GM23248 (cell line): ENCODE results near the gene NUBP2. TPM values are rescaled to one million over a fixed set of nuclear protein-coding genes. Genes with fewer than 3 reads are reported as not detected.

Source experiments
- DNase-seq: peaks from one replicate; pipeline ENCODE4 v3.0.0-alpha.2; 2015
- H2AFZ ChIP-seq: fragments of 200-600 bp; sonication (generic); 2 replicates; pipeline ENCODE4 v1.6.1; 2016; ENCODE audit warnings: antibody characterized with exemption
- H3F3A ChIP-seq: fragments of 200-600 bp; sonication (generic); 2 replicates; pipeline ENCODE4 v1.6.1; 2016; ENCODE audit warnings: mild to moderate bottlenecking, antibody characterized with exemption, mixed run types; ENCODE audit not compliant: insufficient read depth
- H3K27ac ChIP-seq: fragments of 200-600 bp; sonication (generic); 2 replicates; pipeline ENCODE4 v1.5.1; 2016; ENCODE audit warnings: mild to moderate bottlenecking
- H3K27me3 ChIP-seq: fragments of 200-600 bp; sonication (generic); replicated peaks from 2 replicates; pipeline ENCODE4 v1.6.1; 2016; ENCODE audit warnings: mild to moderate bottlenecking; ENCODE audit not compliant: insufficient read depth
- H3K36me3 ChIP-seq: fragments of 200-600 bp; sonication (generic); 2 replicates; pipeline ENCODE4 v1.6.1; 2016; ENCODE audit warnings: low read depth, mild to moderate bottlenecking
- H3K4me1 ChIP-seq: fragments of 200-600 bp; sonication (generic); 2 replicates; pipeline ENCODE4 v1.6.1; 2016; ENCODE audit warnings: mild to moderate bottlenecking; ENCODE audit not compliant: insufficient read depth
- H3K4me2 ChIP-seq: fragments of 200-600 bp; sonication (generic); one replicate; pipeline ENCODE4 v1.6.1; 2016; ENCODE audit warnings: mild to moderate bottlenecking; ENCODE audit not compliant: unreplicated experiment
- H3K4me3 ChIP-seq: fragments of 200-600 bp; sonication (generic); 2 replicates; pipeline ENCODE4 v1.5.1; 2016; ENCODE audit warnings: mild to moderate bottlenecking
- H3K79me2 ChIP-seq: fragments of 200-600 bp; sonication (generic); 2 replicates; pipeline ENCODE4 v1.6.1; 2016; ENCODE audit warnings: mild to moderate bottlenecking; ENCODE audit not compliant: insufficient read depth
- H3K9ac ChIP-seq: fragments of 200-600 bp; sonication (generic); 2 replicates; pipeline ENCODE4 v1.6.1; 2016; ENCODE audit warnings: mild to moderate bottlenecking
- H3K9me2 ChIP-seq: fragments of 200-600 bp; sonication (generic); 2 replicates; pipeline ENCODE4 v1.6.1; 2016; ENCODE audit warnings: mixed run types, mild to moderate bottlenecking, moderate library complexity; ENCODE audit not compliant: insufficient read depth
- H3K9me3 ChIP-seq: fragments of 200-600 bp; sonication (generic); one replicate; pipeline ENCODE4 v1.6.1; 2017; ENCODE audit warnings: low read depth
- H4K20me1 ChIP-seq: fragments of 200-600 bp; sonication (generic); 2 replicates; pipeline ENCODE4 v1.6.0; 2016; ENCODE audit not compliant: insufficient read depth
- EZH2 ChIP-seq: fragments of 200-600 bp; sonication (generic); IDR thresholded peaks from 2 replicates; pipeline ENCODE4 v1.6.1; 2018; ENCODE audit warnings: antibody characterized with exemption, mild to moderate bottlenecking; ENCODE audit not compliant: insufficient read depth, poor library complexity, severe bottlenecking
- EZH2phosphoT487 ChIP-seq: fragments of 200-600 bp; sonication (generic); IDR thresholded peaks from 2 replicates; pipeline ENCODE4 v1.6.1; 2018; ENCODE audit warnings: antibody characterized with exemption, moderate library complexity, mild to moderate bottlenecking, low read depth; ENCODE audit not compliant: insufficient read depth
- WGBS, 2 experiments: methylation state at CpG; one replicate each; pipeline ENCODE4 v1.1.6; 2015 to 2017; ENCODE audit warnings: low lambda C conversion rate in 2 of 2, low coverage in 1 of 2; ENCODE audit errors: missing lambda C conversion rate in 2 of 2; 5-methylcytosine and 5-hydroxymethylcytosine counted together
- in situ Hi-C: fragments of 300-500 bp; cut with MboI; formaldehyde crosslinking; loops from 2 replicates; pipeline ENCODE4 v1.15.0; 2020
- polyA plus RNA-seq: library from polyadenylated mRNA; unstranded; fragments of >200 nt; fragmentation: Nextera tagmentation; extraction: Ambion mirVana; gene quantifications from 2 replicates; pipeline ENCODE4 v1.2.1, GENCODE V29; 2016
- total RNA-seq: library from RNA; depleted of rRNA; stranded (reverse); fragments of >200 nt; shearing (Covaris generic); gene quantifications from 2 replicates; pipeline ENCODE4 v1.2.3, GENCODE V29; 2014

NUBP2 gene
- total and polyA plus RNA-seq, 2 experiments from 2014 or later: 66.4 to 88.9 TPM

GRCh38 chr16:1776991-1777374 lies 5.8 kb upstream of the NUBP2 start:
- no peaks in the 10 kb centered on the region for H4K20me1 ChIP-seq
- H3K36me3 ChIP-seq: no peaks in the 10 kb centered on the region
- no peaks in the 10 kb centered on the region for H3K9me3 ChIP-seq
- TF ChIP-seq EZH2 (no peak), EZH2phosphoT487 (no peak)
- H3K4me2 ChIP-seq: no peak overlapping the region
- no peaks in the 10 kb centered on the region for H3K9me2 ChIP-seq
- H3K27me3 ChIP-seq: no peaks in the 10 kb centered on the region
- no peak overlapping the region for H3K27ac ChIP-seq
- in situ Hi-C loops: no loop called here
- WGBS, 2 experiments: 92 to 96% methylated on average over 19 to 22 of the region's 22 CpGs
- no peak overlapping the region for H2AFZ ChIP-seq
- no peak overlapping the region for H3K4me3 ChIP-seq
- H3K79me2 ChIP-seq: peaks cover 48% of the 10 kb centered on the region
- H3F3A ChIP-seq: peaks cover 7% of the 10 kb centered on the region; the same call in 1 of the 2 replicates
- DNase-seq: no peak
- H3K9ac ChIP-seq: no peak overlapping the region
- H3K4me1 ChIP-seq: 0 out of 2 replicates have a peak, but pooled peaks cover 5% of the 10 kb centered on the region

GRCh38 chr16:1777375-1778199 lies 5.2 kb upstream of the NUBP2 start:
- 82% methylated on average over 29 to 35 of the region's 36 CpGs for WGBS, 2 experiments
- H3K4me3 ChIP-seq: no peak overlapping the region
- no peak overlapping the region for H3K27ac ChIP-seq
- no peaks in the 10 kb centered on the region for H3K9me2 ChIP-seq
- H3F3A ChIP-seq: 0 out of 2 replicates have a peak, but pooled peaks cover 5% of the 10 kb centered on the region
- no peak overlapping the region for H3K9ac ChIP-seq
- H3K27me3 ChIP-seq: no peaks in the 10 kb centered on the region
- in situ Hi-C loops: no loop called here
- H3K4me2 ChIP-seq: no peak overlapping the region
- TF ChIP-seq EZH2phosphoT487 (no peak), EZH2 (no peak)
- H2AFZ ChIP-seq: no peak overlapping the region
- H4K20me1 ChIP-seq: no peaks in the 10 kb centered on the region
- H3K36me3 ChIP-seq: no peaks in the 10 kb centered on the region
- DNase-seq: no peak
- 0 out of 2 replicates have a peak, but pooled peaks cover 5% of the 10 kb centered on the region for H3K4me1 ChIP-seq
- H3K9me3 ChIP-seq: no peaks in the 10 kb centered on the region
- H3K79me2 ChIP-seq: peaks cover 42% of the 10 kb centered on the region

GRCh38 chr16:1778200-1779179 lies 4.3 kb upstream of the NUBP2 start:
- Histone ChIP-seq H3K27me3 (no peaks in the 10 kb centered on the region), H3K27ac (no peak overlapping the region), H4K20me1 (no peaks in the 10 kb centered on the region), H3F3A (0 out of 2 replicates have a peak, but pooled peaks cover 8% of the 10 kb centered on the region), H3K4me3 (no peak overlapping the region), H3K4me1 (0 out of 2 replicates have a peak, but pooled peaks cover 5% of the 10 kb centered on the region), H3K9me2 (no peaks in the 10 kb centered on the region), H3K9ac (no peak overlapping the region), H3K79me2 (peaks cover 47% of the 10 kb centered on the region), H2AFZ (no peak overlapping the region), H3K4me2 (no peak overlapping the region), H3K36me3 (no peaks in the 10 kb centered on the region), H3K9me3 (no peaks in the 10 kb centered on the region)
- in situ Hi-C loops: no loop called here
- DNase-seq: no peak
- no peak for TF ChIP-seq EZH2phosphoT487
- no peak for TF ChIP-seq EZH2
- 81 to 87% methylated on average over 28 to 34 of the region's 34 CpGs for WGBS, 2 experiments

- H3K36me3 ChIP-seq: no peaks in the 10 kb centered on the region
- no peak for DNase-seq
- H3K9me3 ChIP-seq: no peaks in the 10 kb centered on the region
Measured at GRCh38 chr16:1779234-1779701, 3.5 kb upstream of the NUBP2 start.

More at GRCh38 chr16:1779234-1779701, 3.5 kb upstream of the NUBP2 start:
- H3K27ac ChIP-seq: no peak overlapping the region
- H2AFZ ChIP-seq: no peak overlapping the region
- 77 to 79% methylated on average over 7 to 8 of the region's 8 CpGs for WGBS, 2 experiments
- H3K9me2 ChIP-seq: no peaks in the 10 kb centered on the region
- H3K4me1 ChIP-seq: 0 out of 2 replicates have a peak, but pooled peaks cover 5% of the 10 kb centered on the region
- in situ Hi-C loops: no loop called here
- H3K27me3 ChIP-seq: no peaks in the 10 kb centered on the region
- H3K79me2 ChIP-seq: peaks cover 49% of the 10 kb centered on the region
- no peak for TF ChIP-seq EZH2
- no peak for TF ChIP-seq EZH2phosphoT487
- H4K20me1 ChIP-seq: no peaks in the 10 kb centered on the region
- 0 out of 2 replicates have a peak, but pooled peaks cover 8% of the 10 kb centered on the region for H3F3A ChIP-seq
- no peak overlapping the region for H3K4me2 ChIP-seq
- no peak overlapping the region for H3K9ac ChIP-seq
- no peak overlapping the region for H3K4me3 ChIP-seq
